OCI-LY1 (cell line): ENCODE data around the gene DENND5B.
"Not testable (repeated sequence)": the region's sequence is repeated elsewhere in the genome, so short reads cannot be mapped to it uniquely, and the experiment has no call there.

Experiments
- CTCF ChIP-seq: fragments of 200-600 bp; sonication (generic), shearing (Covaris generic); IDR thresholded peaks from 2 replicates; pipeline ENCODE4 v1.5.1; 2017; ENCODE audit warnings: mild to moderate bottlenecking, antibody characterized with exemption, low read length, moderate library complexity, mixed read lengths
- EZH2 ChIP-seq: fragments of 200-600 bp; sonication (generic), shearing (Covaris generic); IDR thresholded peaks from 2 replicates; pipeline ENCODE4 v1.8.0; 2017; ENCODE audit warnings: borderline replicate concordance, mixed run types, mild to moderate bottlenecking, antibody characterized with exemption, low read length, moderate library complexity, mixed read lengths

DNA sequence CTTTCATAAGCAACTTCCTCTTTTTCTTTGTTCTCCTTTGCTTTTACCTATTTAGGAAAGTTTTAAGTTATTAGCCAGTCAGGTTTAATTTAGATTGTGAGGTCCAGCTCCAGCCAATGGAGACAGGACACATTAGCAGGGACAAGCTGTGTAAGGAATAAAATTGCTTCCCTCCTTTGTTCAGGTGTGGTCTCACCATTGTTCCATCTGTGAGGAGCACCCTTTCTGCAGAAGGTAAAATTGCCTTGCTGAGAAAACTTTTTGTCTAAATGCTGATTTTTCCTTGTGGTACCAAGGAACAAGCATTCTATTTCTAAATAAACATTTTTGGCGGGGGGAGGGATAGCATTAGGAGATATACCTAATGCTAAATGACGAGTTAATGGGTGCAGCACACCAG lies 17.4 kb upstream of the DENND5B start:
- TF ChIP-seq CTCF, EZH2: not testable (repeated sequence)
